NCI-H524 (cell line): ENCODE data around the gene MSI2.

Experiments used
- DNase-seq, 2 experiments: peaks; one replicate each; lab custom pipeline; 2025; lab: John Stamatoyannopoulos, UW

MSI2 gene

GRCh38 chr17:57541472-57542394 is 285.4 kb downstream of the MSI2 start:
- no peak for DNase-seq

- no peak for DNase-seq
Measured at GRCh38 chr17:57542510-57542909, 286.2 kb downstream of the MSI2 start.

- DNase-seq: no peak
Measured at GRCh38 chr17:57543230-57543629, 286.9 kb downstream of the MSI2 start.

DNA sequence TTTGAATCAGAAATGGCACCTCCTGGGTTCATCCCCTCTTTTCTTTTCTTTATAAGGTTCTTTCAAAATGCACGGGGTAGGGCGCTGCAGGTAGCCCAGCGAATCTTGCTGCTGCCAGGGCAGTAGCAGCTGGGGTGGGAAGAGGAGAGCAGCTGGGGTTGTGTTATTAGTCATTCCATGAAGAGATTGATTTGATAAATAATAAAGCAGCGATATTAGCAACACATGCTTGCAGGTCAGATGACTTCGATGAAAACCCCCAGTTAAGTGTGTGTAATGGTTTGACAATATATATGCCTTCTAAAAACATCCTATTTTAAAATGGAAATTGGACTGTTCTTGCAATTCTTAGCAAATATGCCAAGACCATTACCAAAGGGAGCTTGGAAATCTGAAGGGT is 288.1 kb downstream of the MSI2 start:
- DNase-seq: peak; percentile 88 to 95

- peak; percentile 80 to 91 for DNase-seq
Measured at GRCh38 chr17:57544834-57545463, 288.6 kb downstream of the MSI2 start.

DNA sequence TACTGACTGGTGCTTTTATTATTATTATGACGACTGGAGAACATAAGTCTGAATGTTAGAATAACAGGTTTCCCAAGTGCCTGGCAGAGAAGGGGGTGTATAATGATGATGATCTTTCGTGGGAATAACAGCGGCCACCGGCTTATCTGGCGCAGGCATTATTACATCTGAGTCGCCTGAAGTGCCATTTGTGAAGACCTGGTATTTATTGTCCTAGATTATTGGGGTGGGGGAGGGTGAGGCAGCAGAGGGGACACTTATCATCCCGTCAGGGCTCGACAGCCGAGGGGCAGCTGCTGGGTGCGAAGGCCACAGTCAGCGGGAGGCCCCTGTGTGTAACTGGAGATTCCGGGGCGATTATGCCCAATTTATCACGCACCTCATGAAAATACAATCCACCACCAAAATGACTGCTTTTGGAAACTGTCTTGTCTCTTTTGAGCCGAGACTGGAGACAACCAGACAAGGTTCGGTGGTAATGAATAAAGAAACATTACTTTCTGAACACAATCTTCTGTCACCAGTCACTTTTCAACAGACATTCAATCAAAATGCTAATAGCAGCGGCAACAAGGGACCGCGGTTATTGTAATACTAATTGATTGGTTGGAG is 289.5 kb downstream of the MSI2 start:
- DNase-seq: peak; percentile 96 to 97

DNA sequence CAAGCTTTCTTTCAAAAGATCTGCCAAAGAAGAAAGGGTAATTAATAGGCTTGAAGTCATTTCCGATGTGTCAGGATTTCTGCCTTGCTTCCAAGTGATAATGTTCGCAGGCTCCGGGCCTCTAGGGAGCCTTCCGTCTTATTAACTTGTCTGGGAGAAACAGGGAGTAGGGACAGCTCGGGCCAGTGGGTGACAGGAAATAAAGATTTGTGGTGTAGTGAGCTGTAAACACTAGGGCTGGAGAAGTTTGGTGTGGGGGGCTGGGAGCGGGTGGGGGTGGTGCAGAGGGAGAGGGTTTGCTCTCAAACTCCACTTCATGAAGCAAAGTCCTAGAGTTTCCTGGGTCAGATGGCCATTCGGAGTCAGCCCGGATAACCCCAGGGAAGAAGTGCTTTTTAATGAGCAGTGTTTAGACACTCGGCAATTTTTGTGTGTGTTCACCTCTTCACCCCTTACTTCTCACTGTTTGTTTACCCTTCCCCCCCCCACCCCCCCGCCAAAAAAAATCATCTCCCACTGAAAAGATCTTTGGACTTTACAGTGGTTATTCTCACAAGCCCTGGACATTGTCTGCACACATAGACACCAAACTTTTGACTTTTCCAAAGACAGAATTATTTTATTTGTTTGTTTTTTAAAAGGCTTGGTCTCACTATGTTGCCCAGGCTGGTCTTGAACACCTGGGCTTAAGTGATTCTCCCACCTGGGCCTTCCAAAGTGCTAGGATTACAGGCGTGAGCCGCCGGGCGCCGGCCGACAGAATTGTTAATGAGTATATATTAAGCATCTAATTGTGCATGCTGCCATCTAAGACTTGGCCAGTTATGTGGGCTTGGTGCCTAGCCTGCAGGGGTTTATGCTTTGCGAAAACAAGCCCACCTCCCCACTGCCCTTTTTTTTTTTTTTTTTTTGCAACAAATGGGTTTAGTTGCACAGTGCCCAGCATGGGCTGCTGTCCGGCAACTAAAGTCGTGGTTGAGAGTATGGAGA is 292.4 kb downstream of the MSI2 start:
- DNase-seq: no peak

- DNase-seq: no peak
Measured at GRCh38 chr17:57549468-57549867, 293.1 kb downstream of the MSI2 start.

DNA sequence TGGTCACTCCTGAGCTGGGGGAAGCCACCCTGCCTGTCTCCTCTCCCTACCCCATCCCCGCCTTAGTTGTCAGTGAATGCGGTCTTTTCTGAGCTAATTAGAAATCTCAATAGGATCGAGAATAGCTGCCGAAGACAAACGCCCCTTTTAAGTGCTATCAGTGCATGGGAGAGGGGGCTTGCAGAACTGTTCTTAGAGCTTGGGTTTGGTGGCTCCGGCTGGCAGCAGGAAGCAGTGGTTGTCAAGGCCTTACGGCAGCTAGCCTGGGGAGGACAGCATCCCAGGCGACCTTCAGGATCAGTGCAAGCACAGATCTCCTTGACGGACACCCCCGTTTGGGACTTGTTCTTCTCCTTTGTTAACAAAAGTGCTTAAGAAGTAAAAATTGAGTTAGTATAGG is 293.7 kb downstream of the MSI2 start:
- DNase-seq: no peak

GRCh38 chr17:57550668-57551315 is 294.5 kb downstream of the MSI2 start:
- DNase-seq: no peak

DNA sequence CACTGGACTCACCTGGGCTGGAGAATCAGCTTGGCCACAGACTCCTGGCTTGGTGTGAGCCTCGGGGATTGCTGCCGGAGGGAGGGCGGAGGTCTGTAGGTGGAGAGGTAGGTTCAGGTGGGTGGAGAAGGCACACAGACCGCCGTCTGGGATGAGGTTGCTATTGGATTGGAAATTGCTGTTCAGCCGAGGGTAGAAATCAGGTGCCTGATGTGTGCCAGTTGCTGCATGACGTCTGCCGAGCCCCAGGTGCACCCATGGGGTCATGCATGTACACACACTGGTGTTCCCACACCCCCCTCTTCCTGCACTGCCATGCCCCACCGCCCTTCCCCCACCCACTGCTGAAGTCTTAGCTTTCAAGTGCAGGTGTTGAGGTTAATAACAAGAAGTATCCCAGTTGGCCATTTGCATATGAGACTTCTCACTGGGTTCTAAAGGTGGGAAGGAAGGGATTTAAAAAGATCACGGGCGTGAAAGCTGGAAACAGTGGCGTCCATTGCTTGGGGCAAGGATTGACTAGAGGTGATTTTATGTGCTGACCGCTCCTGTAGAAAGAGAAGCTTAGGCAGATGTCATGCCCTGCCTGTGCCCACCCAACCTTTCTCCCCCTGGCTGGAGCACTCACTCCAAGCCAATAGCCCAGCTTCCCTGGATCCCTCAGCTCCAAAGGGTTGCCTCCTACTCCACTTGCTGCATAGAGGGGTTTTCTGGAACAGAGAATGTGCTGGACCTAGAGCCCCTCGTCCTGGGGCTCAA is 295.2 kb downstream of the MSI2 start:
- DNase-seq: no peak

DNA sequence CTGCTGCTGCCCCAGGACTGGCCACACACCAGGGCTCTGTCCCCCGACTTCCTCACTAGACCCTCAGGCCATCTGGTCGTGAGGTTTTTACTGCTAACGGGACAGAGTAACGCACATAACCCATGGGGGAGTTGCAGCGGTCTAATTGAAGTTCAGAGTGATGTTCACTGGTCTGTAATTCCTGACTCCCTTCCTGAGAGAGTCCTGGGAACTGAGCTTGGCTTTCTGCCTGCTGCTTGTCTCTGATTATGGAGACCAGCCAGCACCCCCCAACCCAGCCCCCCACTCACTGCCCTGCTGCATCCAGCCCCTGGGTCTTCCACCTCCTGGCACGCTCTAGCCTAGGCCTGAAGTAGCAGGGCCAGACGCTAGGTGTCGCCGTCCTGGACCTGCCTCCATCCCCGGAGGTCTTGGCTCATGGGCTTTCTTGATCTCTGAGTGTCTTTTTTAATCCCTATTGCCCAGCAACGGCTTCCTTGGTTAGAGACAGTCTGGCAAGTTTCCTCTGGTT is 295.8 kb downstream of the MSI2 start:
- peak; percentile 47 to 88 for DNase-seq

- DNase-seq: no peak
Measured at GRCh38 chr17:57553526-57553925, 297.2 kb downstream of the MSI2 start.

DNA sequence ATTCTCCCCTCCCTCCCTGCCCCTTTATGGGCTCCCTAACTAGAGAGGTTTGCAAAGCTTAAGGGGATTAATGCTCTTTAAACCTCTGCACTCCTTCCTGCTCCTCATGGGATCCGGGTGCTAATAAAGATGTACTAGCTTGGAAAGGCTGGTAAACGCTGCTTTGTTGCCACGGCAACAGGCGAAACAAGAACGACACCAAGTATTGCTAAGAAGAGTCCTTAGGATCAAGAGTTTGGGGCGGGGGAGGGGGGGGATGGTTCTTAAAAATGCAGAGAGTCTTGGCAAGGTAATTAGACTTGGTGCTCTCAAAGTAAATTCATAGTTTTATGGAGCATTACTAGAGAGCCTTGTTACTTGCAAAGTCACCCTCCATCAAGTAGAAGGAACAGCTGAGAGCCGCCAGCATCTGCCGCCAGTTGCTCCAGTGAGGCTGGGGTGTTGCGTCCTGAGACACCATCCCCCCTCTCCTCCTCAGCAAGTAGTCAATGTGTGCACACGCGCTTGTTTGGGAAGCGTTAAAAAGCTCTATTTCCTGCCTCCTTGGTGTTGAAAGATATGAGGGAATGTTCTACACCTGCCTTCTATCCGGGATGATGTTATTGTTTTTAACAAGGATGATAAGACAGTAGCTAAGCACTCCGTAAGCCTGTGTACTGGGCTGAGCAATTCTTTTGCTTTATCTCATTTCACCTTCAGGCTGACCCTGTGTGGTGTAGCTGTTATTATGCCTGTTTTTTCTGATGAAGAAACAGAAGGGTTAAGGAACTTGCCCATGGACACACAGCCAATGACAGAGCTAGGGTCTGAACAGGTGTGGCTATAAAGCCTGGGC is 297.9 kb downstream of the MSI2 start:
- peak; percentile 99 to 100 for DNase-seq

GRCh38 chr17:57554826-57555635 is 298.7 kb downstream of the MSI2 start:
- peak in 1 of 2 experiments; percentile 58 for DNase-seq

DNA sequence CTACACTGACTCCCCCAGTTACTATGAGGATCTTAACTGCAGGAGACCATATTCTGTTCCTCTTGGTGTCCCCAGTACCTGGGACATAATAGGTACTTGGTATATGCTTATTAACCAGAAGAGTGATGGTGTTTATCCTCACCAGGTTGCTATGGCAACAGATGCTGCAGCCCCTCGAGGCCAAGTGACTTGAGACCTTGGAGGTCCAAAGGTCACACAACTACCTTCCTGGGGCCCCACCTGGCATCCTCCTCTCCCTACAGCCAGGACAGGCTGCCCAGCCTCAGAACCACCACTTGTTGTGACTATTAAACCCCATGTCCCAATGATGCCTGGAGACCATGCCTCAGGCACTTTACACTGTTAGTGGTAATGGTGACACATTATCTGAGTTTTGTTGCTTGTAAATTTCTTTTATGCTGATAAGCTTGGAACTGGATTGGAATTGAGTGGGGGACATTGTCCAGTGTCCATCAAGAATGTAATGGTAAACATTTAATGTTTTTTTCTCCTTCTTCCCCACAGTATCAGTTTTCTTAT is 299.4 kb downstream of the MSI2 start:
- no peak for DNase-seq

GRCh38 chr17:57556320-57556719 is 300.0 kb downstream of the MSI2 start:
- DNase-seq: no peak

DNA sequence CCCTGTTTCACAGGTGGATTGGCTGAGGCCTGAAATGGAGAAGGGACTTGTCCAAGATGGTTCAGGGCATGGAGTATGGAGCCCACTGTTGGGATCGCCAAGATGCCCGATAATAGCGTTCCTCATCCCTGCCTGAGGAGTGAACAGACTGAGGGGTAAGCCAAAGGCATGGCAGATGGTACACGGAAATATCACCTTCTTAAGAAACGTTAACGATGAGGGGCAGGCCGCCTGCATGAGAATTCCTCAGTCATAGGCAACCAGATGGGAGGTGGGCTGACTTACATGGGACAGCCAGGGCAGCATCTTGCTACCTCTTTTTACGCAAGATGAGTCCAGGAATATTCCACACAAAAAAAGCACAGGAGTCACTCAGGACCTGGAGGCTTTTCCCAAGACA is 300.7 kb downstream of the MSI2 start:
- DNase-seq: peak; percentile 96 to 99
